Esophagus muscularis mucosa (tissue), 4 donors: ENCODE data around the gene CELF2. TPM values are rescaled to one million over a fixed set of nuclear protein-coding genes. Genes with fewer than 3 reads are reported as not detected.

ENCODE experiments used
- DNase-seq: peaks from one replicate; pipeline ENCODE4 v3.0.0-alpha.2; 2017; ENCODE audit errors: extremely low spot score
- H3K27ac ChIP-seq, 4 donors: fragments of 200-600 bp; sonication (generic); replicated peaks in 1 of 4; 1 replicate in 3 of 4; 2 replicates in 1 of 4; pipeline ENCODE4 v1.5.1; 2016 to 2019; ENCODE audit warnings: mild to moderate bottlenecking in 1 of 4
- H3K27me3 ChIP-seq, 4 donors: fragments of 200-600 bp; sonication (generic); one replicate each; pipeline versions ENCODE4 v1.5.1 to v1.6.0; 2016 to 2019
- H3K36me3 ChIP-seq, 4 donors: fragments of 200-600 bp; sonication (generic); one replicate each; pipeline ENCODE4 v1.5.1; 2016 to 2019
- H3K4me1 ChIP-seq, 4 donors: fragments of 200-600 bp; sonication (generic); one replicate each; pipeline ENCODE4 v1.5.1; 2016 to 2019
- H3K4me3 ChIP-seq, 4 donors: fragments of 200-600 bp; sonication (generic); 1 replicate in 2 of 4; 2 replicates in 2 of 4; pipeline ENCODE4 v1.5.1; 2016 to 2019; ENCODE audit warnings: mild to moderate bottlenecking in 4 of 4, moderate library complexity in 1 of 4
- H3K9me3 ChIP-seq, 4 donors: fragments of 200-600 bp; sonication (generic); 1 replicate in 3 of 4; 2 replicates in 1 of 4; pipeline ENCODE4 v1.5.1; 2016 to 2019
- CTCF ChIP-seq, 3 experiments: fragments of 200-600 bp in 2 of 3; fragments of 450-650 bp in 1 of 3; sonication (generic) in 2 of 3; IDR thresholded peaks; one replicate each; pipeline ENCODE4 v1.5.1; 2017 to 2019; ENCODE audit warnings: antibody characterized with exemption in 3 of 3, mild to moderate bottlenecking in 2 of 3, moderate library complexity in 1 of 3
- EP300 ChIP-seq: sonication (generic); formaldehyde crosslinking; IDR thresholded peaks from one replicate; pipeline ENCODE4 v1.6.1; 2017; ENCODE audit warnings: antibody characterized with exemption
- POLR2A ChIP-seq: fragments of 450-650 bp; IDR thresholded peaks from one replicate; pipeline ENCODE4 v1.6.1; 2017; ENCODE audit warnings: antibody characterized with exemption, moderate library complexity, mild to moderate bottlenecking, low read depth
- POLR2AphosphoS5 ChIP-seq, 2 donors: sonication (generic); formaldehyde crosslinking; IDR thresholded peaks; one replicate each; pipeline ENCODE4 v1.6.1; 2017; ENCODE audit warnings: antibody characterized with exemption in 2 of 2
- WGBS: methylation state at CpG from one replicate; pipeline ENCODE4 v1.1.5; 2018; 5-methylcytosine and 5-hydroxymethylcytosine counted together
- intact Hi-C: fragments of 100-400 bp; cut with DNase I; formaldehyde crosslinking; loops from one replicate; pipeline ENCODE4 v1.15.1; 2023
- total RNA-seq, 4 donors: library from RNA; depleted of rRNA; stranded (reverse); fragments of >200 nt; gene quantifications; one replicate each; pipeline versions ENCODE4 v1.1.0 to v1.2.1, GENCODE V29; 2016

Gene CELF2
- total RNA-seq, 4 donors from 2014 or later: 81.8 to 128 (median 104) TPM

GRCh38 chr10:11264296-11265048, 246.8 kb downstream of the CELF2 start:
- Histone ChIP-seq H3K27ac (no peak overlapping the region), H3K36me3 (peaks cover 0 to 34% (median 15%) of the 10 kb centered on the region in 4 donors), H3K27me3 (no peaks in the 10 kb centered on the region), H3K4me1 (peaks cover 22 to 77% (median 65%) of the 10 kb centered on the region in 4 donors), H3K9me3 (no peaks in the 10 kb centered on the region), H3K4me3 (no peak overlapping the region)
- DNase-seq: no peak
- TF ChIP-seq CTCF (IDR thresholded peaks at IDR 0.05): no peak
- TF ChIP-seq POLR2AphosphoS5 (IDR thresholded peaks at IDR 0.05): no peak
- TF ChIP-seq POLR2A: no peak
- no peak for TF ChIP-seq EP300
- 89% methylated on average over 6 of the region's 6 CpGs for WGBS
- intact Hi-C loops: loop anchor here (10.0 kb wide), 1 partner anchor 220 kb away; no protein-coding TSS in a partner anchor

GRCh38 chr10:11265484-11265883, 247.8 kb downstream of the CELF2 start:
- Histone ChIP-seq H3K27ac (no peak overlapping the region), H3K27me3 (no peaks in the 10 kb centered on the region), H3K4me1 (peaks cover 32 to 82% (median 68%) of the 10 kb centered on the region in 4 donors), H3K9me3 (no peaks in the 10 kb centered on the region), H3K36me3 (peaks cover 0 to 26% (median 6%) of the 10 kb centered on the region in 4 donors), H3K4me3 (no peak overlapping the region)
- intact Hi-C loops: loop anchor here (10.0 kb wide), 1 partner anchor 221 kb away; no protein-coding TSS in a partner anchor
- TF ChIP-seq CTCF (IDR thresholded peaks at IDR 0.05) (no peak), POLR2AphosphoS5 (IDR thresholded peaks at IDR 0.05) (no peak), EP300 (no peak), POLR2A (no peak)
- 58% methylated on average over 3 of the region's 3 CpGs for WGBS
- DNase-seq: no peak

GRCh38 chr10:11266426-11266825, 248.8 kb downstream of the CELF2 start:
- Histone ChIP-seq H3K4me1 (peaks cover 30 to 78% (median 66%) of the 10 kb centered on the region in 4 donors), H3K4me3 (no peak overlapping the region), H3K27ac (no peak overlapping the region), H3K9me3 (no peaks in the 10 kb centered on the region), H3K36me3 (peaks cover 0 to 32% (median 8%) of the 10 kb centered on the region in 4 donors), H3K27me3 (no peaks in the 10 kb centered on the region)
- WGBS: 75% methylated on average over 4 of the region's 4 CpGs
- TF ChIP-seq POLR2A (no peak), CTCF (IDR thresholded peaks at IDR 0.05) (no peak), EP300 (no peak), POLR2AphosphoS5 (IDR thresholded peaks at IDR 0.05) (no peak)
- DNase-seq: no peak
- intact Hi-C loops: loop anchor here (10.0 kb wide), 1 partner anchor 222 kb away; no protein-coding TSS in a partner anchor

GRCh38 chr10:11270135-11270857, 252.6 kb downstream of the CELF2 start:
- H3K27ac ChIP-seq: peak overlapping the region; percentile 4 to 19 (median 10)
- intact Hi-C loops: no loop called here
- H3K4me1 ChIP-seq: peaks cover 13 to 43% (median 35%) of the 10 kb centered on the region in 4 donors
- H3K36me3 ChIP-seq: peaks cover 14 to 71% (median 37%) of the 10 kb centered on the region in 4 donors
- no peaks in the 10 kb centered on the region for H3K9me3 ChIP-seq
- H3K27me3 ChIP-seq: no peaks in the 10 kb centered on the region
- WGBS: 61% methylated on average over 18 of the region's 18 CpGs
- TF ChIP-seq CTCF (IDR thresholded peaks at IDR 0.05): peak; percentile 84 to 91 (median 90)
- no peak for TF ChIP-seq EP300
- TF ChIP-seq POLR2AphosphoS5 (IDR thresholded peaks at IDR 0.05): peak; percentile 22 to 23
- no peak for TF ChIP-seq POLR2A
- H3K4me3 ChIP-seq: no peak overlapping the region
- DNase-seq: no peak
